Measurements from ENCODE around the gene ZCCHC2.
A peak's percentile ranks its signal among the peaks of the same experiment; 100 is the strongest.

The ZCCHC2 gene

DNA sequence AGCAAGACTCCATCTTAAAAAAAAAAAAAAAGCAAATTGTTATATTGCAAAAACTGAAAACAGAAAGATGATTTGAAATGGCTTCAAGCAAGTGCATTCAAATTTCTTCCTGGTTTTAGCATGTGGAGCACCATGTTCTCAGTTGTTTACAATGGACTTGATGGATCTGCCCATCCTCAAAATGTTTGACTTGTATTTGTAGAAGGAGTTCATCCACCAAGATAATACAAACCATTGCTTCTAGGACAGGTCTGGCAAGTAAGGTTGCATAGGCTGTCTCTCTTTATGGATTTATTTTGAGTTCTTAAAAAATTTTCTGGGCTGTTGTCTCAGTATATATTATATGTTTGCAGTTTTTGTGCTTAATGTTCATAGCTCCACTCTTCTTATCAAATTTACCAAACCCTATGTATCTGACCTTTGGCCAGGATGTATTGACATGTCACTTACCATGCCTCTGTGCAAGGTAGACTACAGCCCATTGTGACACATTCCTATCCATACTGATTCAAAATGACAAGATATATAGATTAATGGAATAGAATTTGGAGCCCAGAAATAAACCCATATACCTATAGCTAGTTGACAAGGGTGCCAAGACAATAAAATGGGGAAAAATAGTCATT lies 21.7 kb upstream of the ZCCHC2 start:
- Mint-ChIP-seq H3K36me3 (peaks cover 3% of the 10 kb centered on the region), H3K27me3 (no peaks in the 10 kb centered on the region)

GRCh38 chr18:62505669-62506494 lies 16.9 kb upstream of the ZCCHC2 start:
- H3K27ac Mint-ChIP-seq, result peak overlapping the region; percentile 96
- H3K36me3 Mint-ChIP-seq, result peaks cover 3% of the 10 kb centered on the region
- no peaks in the 10 kb centered on the region for H3K9me3 Mint-ChIP-seq
- peaks cover 21% of the 10 kb centered on the region for H3K4me1 Mint-ChIP-seq
- H3K4me3 Mint-ChIP-seq, result peak overlapping the region; percentile 87
- H3K27me3 Mint-ChIP-seq, result no peaks in the 10 kb centered on the region

More for the DNA sequence above, 21.7 kb upstream of the ZCCHC2 start:
- no peaks in the 10 kb centered on the region for H3K9me3 Mint-ChIP-seq
- H3K4me1 Mint-ChIP-seq, result peaks cover 10% of the 10 kb centered on the region
- no peak overlapping the region for H3K27ac Mint-ChIP-seq
- H3K4me3 Mint-ChIP-seq, result no peak overlapping the region

DNA sequence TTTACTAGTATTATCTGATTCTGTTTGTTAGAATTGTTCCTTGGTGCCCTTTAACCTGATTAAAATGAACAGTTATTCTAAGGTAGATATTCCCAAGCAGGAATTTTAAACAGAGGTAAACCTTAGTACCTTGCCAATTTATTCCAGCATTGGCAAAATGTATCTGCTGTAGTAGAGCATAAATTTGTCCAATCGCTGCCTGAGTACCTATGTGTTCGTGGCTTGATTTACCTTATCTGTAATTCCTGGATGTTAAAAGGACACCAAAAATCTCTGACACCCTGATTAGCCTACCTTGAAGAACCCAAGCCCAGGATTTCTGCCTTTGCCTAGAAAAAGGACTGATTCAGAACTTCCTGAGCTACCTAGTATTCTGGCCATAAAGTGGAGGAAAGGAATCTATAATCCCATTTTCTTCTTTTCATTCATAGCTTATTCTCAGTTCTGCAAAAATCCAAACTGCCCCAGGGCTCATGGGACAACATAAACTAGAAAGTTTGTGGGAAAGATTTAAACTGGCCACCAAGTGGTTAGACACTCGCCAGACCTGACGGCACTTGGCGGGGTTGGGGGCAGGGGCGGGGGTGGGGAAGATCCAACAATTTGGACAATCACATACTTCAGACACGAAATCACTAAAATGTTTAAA lies 16.2 kb upstream of the ZCCHC2 start:
- Mint-ChIP-seq H3K27ac (peak overlapping the region; percentile 96), H3K4me1 (peaks cover 21% of the 10 kb centered on the region), H3K36me3 (peaks cover 2% of the 10 kb centered on the region), H3K9me3 (no peaks in the 10 kb centered on the region), H3K4me3 (peak overlapping the region; percentile 87), H3K27me3 (no peaks in the 10 kb centered on the region)

DNA sequence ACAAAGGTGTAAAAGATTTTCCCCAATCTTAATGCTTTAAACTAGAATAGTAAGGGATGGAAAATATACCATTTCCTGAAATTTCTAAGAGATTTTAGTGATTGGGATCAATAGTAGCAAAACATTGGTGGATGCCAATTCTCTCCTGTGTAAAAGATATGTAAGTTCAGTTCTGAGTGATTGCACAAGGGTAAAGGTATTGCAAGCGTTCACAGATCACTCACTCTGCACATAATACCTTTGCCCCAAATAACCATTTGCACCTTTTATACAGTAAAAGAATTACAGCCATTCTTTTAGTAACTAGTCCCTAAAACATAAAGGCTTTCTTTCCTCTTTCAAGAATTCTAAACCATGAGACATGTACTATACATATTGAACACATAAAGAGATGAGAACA lies 13.0 kb upstream of the ZCCHC2 start:
- H3K4me1 Mint-ChIP-seq, result peaks cover 21% of the 10 kb centered on the region
- H3K27ac Mint-ChIP-seq, result no peak overlapping the region
- no peak overlapping the region for H3K4me3 Mint-ChIP-seq
- H3K36me3 Mint-ChIP-seq, result peaks cover 16% of the 10 kb centered on the region
- peaks cover 11% of the 10 kb centered on the region for H3K9me3 Mint-ChIP-seq
- no peaks in the 10 kb centered on the region for H3K27me3 Mint-ChIP-seq

DNA sequence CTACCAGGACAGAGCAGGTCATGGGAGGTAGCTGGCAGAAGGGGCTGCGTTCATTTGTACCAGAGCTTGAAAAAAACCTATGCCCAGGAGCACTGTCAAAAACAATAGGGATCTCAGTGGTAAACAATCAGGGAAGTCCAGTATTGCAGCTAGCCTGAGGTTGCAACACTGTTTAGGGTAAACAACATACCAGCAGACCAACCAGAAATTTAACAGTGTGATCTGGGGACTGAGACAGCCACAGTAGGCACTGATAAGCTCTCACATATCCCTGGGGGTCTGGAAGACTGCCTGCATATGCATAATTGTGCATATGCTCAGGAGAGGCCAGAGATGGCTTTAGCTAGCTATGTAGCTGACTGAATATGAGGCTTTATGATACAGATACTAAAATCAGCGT lies 12.0 kb upstream of the ZCCHC2 start:
- H3K4me1 Mint-ChIP-seq, result peaks cover 14% of the 10 kb centered on the region
- H3K4me3 Mint-ChIP-seq, result no peak overlapping the region
- no peaks in the 10 kb centered on the region for H3K27me3 Mint-ChIP-seq
- peaks cover 17% of the 10 kb centered on the region for H3K36me3 Mint-ChIP-seq
- peaks cover 11% of the 10 kb centered on the region for H3K9me3 Mint-ChIP-seq
- H3K27ac Mint-ChIP-seq, result no peak overlapping the region

- H3K4me1 Mint-ChIP-seq, result no peaks in the 10 kb centered on the region
Observed at GRCh38 chr18:62512532-62512931, 10.3 kb upstream of the ZCCHC2 start.

GRCh38 chr18:62512996-62513395 lies 9.8 kb upstream of the ZCCHC2 start:
- Mint-ChIP-seq H3K36me3 (peaks cover 17% of the 10 kb centered on the region), H3K27me3 (no peaks in the 10 kb centered on the region), H3K4me1 (no peaks in the 10 kb centered on the region), H3K4me3 (no peak overlapping the region), H3K27ac (no peak overlapping the region), H3K9me3 (peaks cover 11% of the 10 kb centered on the region)

More at GRCh38 chr18:62512532-62512931, 10.3 kb upstream of the ZCCHC2 start:
- Mint-ChIP-seq H3K36me3 (peaks cover 17% of the 10 kb centered on the region), H3K4me3 (no peak overlapping the region), H3K27ac (no peak overlapping the region), H3K9me3 (peaks cover 11% of the 10 kb centered on the region), H3K27me3 (no peaks in the 10 kb centered on the region)

GRCh38 chr18:62514570-62514969 lies 8.3 kb upstream of the ZCCHC2 start:
- no peaks in the 10 kb centered on the region for H3K27me3 Mint-ChIP-seq
- no peak overlapping the region for H3K4me3 Mint-ChIP-seq
- H3K27ac Mint-ChIP-seq, result no peak overlapping the region
- peaks cover 11% of the 10 kb centered on the region for H3K9me3 Mint-ChIP-seq
- H3K36me3 Mint-ChIP-seq, result peaks cover 17% of the 10 kb centered on the region
- H3K4me1 Mint-ChIP-seq, result no peaks in the 10 kb centered on the region

GRCh38 chr18:62516242-62516641 lies 6.6 kb upstream of the ZCCHC2 start:
- H3K4me3 Mint-ChIP-seq, result no peak overlapping the region
- H3K4me1 Mint-ChIP-seq, result peaks cover 12% of the 10 kb centered on the region

GRCh38 chr18:62518460-62519375 lies 4.1 kb upstream of the ZCCHC2 start:
- H3K9me3 Mint-ChIP-seq, result peaks cover 4% of the 10 kb centered on the region
- no peaks in the 10 kb centered on the region for H3K27me3 Mint-ChIP-seq
- H3K4me3 Mint-ChIP-seq, result no peak overlapping the region
- H3K27ac Mint-ChIP-seq, result no peak overlapping the region
- H3K4me1 Mint-ChIP-seq, result peaks cover 20% of the 10 kb centered on the region
- peaks cover 5% of the 10 kb centered on the region for H3K36me3 Mint-ChIP-seq

More at GRCh38 chr18:62516242-62516641, 6.6 kb upstream of the ZCCHC2 start:
- H3K9me3 Mint-ChIP-seq, result peaks cover 11% of the 10 kb centered on the region
- no peaks in the 10 kb centered on the region for H3K27me3 Mint-ChIP-seq
- H3K27ac Mint-ChIP-seq, result no peak overlapping the region
- peaks cover 17% of the 10 kb centered on the region for H3K36me3 Mint-ChIP-seq

DNA sequence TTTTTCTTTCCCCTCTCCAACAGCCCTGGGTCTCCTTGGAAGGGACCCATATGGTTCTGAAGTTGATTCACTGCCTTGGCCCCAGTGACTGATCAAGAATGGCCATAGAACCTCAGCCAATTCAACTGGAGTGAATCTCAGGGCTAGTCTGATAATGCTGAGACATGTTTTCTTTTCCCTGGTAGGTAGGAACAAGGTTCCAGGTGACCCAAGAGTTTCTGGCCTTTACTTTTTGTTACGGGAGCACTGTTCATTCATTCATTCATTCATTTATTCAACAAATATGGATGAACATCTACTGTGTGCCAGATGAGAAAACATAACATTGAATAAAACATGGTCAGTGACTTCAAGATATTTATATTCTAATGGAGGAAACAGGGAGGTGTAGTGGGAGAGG lies 3.1 kb upstream of the ZCCHC2 start:
- Mint-ChIP-seq H3K27me3 (no peaks in the 10 kb centered on the region), H3K4me3 (no peak overlapping the region), H3K4me1 (peaks cover 20% of the 10 kb centered on the region), H3K27ac (no peak overlapping the region), H3K9me3 (no peaks in the 10 kb centered on the region), H3K36me3 (peaks cover 1% of the 10 kb centered on the region)

GRCh38 chr18:62521082-62521481 lies 1.7 kb upstream of the ZCCHC2 start:
- Mint-ChIP-seq H3K36me3 (no peaks in the 10 kb centered on the region), H3K4me1 (peaks cover 28% of the 10 kb centered on the region), H3K4me3 (peak overlapping the region; percentile 95), H3K9me3 (no peaks in the 10 kb centered on the region), H3K27me3 (no peaks in the 10 kb centered on the region), H3K27ac (peak overlapping the region; percentile 55)

DNA sequence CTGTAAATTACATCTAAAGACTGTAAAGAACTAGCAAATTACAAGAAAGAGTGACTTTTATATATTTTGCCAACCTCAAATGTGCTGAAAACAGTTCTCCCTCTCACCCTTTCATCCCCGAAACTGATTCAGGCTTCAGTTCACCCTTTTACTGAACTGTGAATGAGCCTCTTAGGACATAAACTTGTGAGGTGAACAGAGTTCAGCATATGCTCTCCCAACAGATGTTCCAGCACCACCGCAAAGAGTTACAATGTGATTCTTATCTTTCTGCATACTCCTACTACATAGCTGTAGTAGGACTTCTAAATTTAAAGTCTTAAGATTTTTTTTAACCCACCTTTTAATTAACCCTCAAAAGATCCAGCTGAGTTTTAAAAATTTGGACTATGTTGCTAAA lies 1.2 kb upstream of the ZCCHC2 start:
- Mint-ChIP-seq H3K9me3 (no peaks in the 10 kb centered on the region), H3K4me1 (peaks cover 28% of the 10 kb centered on the region), H3K27me3 (no peaks in the 10 kb centered on the region), H3K27ac (peak overlapping the region; percentile 97), H3K36me3 (no peaks in the 10 kb centered on the region), H3K4me3 (peak overlapping the region; percentile 95)

DNA sequence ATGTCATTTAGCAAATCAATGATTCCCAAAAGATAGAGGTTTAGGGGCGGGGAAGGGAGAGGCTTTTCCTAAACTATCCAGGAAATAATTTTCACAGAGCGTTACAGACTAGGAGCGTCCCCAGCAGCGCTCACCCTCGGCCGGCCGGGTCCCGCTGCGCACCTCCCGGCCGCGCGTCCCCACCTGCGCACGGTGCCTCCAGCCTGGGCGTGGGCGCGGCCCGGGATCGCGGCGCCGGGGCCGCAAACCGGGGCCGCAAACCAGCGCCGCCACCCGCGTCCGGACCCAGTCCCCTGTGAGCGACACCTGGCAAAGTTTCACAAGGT lies 684 bp upstream of the ZCCHC2 start:
- peak overlapping the region; percentile 95 for H3K4me3 Mint-ChIP-seq
- no peaks in the 10 kb centered on the region for H3K27me3 Mint-ChIP-seq
- no peaks in the 10 kb centered on the region for H3K9me3 Mint-ChIP-seq
- peak overlapping the region; percentile 97 for H3K27ac Mint-ChIP-seq
- H3K36me3 Mint-ChIP-seq, result no peaks in the 10 kb centered on the region
- H3K4me1 Mint-ChIP-seq, result peaks cover 30% of the 10 kb centered on the region

- Mint-ChIP-seq H3K4me3 (no peak overlapping the region), H3K4me1 (peaks cover 40% of the 10 kb centered on the region), H3K27ac (no peak overlapping the region), H3K9me3 (no peaks in the 10 kb centered on the region), H3K36me3 (no peaks in the 10 kb centered on the region), H3K27me3 (no peaks in the 10 kb centered on the region)
Observed at GRCh38 chr18:62523255-62523588, 397 bp downstream of the ZCCHC2 start.
